ENCODE data around the gene C6orf132. TPM values are rescaled to one million over a fixed set of nuclear protein-coding genes. Genes with fewer than 3 reads are reported as not detected.

C6orf132 gene
- polyA plus RNA-seq, 1 donor, result 44.3 TPM

DNA sequence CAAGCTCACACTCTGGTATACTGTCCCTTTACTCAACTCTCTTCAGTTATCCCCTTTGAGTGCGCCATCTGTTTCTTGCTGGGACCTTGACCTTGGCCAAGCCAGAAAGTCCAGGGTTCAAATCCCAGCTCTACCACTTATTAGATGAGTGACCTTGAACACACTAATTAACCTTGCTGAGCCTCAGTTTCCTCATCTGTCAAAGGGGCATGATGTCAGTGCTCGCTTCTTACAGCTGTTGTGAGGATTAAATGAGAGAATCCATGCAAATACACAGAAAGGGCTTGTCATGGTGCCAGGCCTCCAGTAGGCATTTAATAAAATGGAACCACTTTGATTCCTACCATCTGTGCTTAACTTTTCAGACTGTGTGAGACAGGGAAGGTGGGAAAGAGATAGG lies 34.3 kb downstream of the C6orf132 start:
- no peak for DNase-seq
- Histone ChIP-seq H3K4me3 (ENCODE audit: low read length) (no peak overlapping the region), H3K36me3 (ENCODE audit: control insufficient read depth, insufficient read depth, low read length) (peaks cover 40% of the 10 kb centered on the region), H3K4me1 (ENCODE audit: control insufficient read depth, insufficient read depth, low read length) (peaks cover 53% of the 10 kb centered on the region), H3K27ac (ENCODE audit: low read length) (peak overlapping the region; percentile 34), H3K9me3 (ENCODE audit: control insufficient read depth, low read depth, low read length) (no peaks in the 10 kb centered on the region), H3K27me3 (ENCODE audit: control insufficient read depth, insufficient read depth, low read length) (no peaks in the 10 kb centered on the region)
- WGBS (ENCODE audit: insufficient coverage, low lambda C conversion rate), result no CpG with 5 or more reads among the region's 2 CpGs

DNA sequence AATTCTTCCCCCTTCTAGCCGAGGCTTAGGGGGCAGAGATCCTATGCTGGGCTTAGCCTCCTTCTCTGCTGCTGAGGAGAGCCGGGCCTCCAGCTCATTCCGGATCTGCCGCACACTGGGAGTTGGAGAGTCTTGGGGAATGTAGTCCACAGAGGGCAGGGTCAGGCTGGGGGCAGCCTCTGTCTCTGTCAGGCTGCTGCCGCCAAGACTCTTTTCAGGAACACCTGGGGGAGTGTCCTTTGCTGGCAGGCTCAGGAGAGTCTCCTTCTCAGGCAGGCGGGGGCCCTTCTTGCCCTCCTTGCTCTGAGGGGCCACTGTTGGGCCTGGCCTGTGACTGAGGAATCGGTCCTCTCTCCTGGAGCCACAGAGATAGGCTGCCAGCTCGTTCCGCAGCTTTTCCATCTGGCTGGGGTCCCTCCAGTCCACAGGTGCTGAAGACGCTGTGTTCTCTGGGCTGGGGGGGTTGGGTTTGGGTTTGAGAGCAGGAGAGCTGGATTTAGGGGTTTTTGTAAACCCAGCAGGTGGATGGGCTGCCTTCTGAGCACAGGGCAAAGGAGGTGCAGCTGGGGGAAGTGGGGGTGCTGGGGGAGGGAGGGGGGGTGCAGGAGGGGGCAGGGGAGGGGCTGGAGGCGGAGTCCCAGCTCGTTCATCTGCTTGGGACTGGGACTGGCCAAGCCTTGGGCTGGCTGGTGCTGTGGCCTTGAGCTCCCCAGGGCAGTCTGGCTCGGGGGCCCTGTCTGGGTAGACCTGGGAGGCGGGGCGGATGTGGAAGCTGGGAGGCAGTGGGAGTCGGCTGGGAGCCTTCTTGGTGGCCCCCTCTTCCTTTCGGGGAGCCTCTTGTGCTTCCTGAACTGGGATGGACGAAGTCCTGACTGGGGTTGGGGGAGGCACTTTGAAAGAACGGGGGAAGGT lies 36.1 kb downstream of the C6orf132 start:
- Histone ChIP-seq H3K4me1 (ENCODE audit: control insufficient read depth, insufficient read depth, low read length) (peaks cover 56% of the 10 kb centered on the region), H3K27ac (ENCODE audit: low read length) (peak overlapping the region; percentile 94)
- peak; percentile 82 to 91 for DNase-seq

DNA sequence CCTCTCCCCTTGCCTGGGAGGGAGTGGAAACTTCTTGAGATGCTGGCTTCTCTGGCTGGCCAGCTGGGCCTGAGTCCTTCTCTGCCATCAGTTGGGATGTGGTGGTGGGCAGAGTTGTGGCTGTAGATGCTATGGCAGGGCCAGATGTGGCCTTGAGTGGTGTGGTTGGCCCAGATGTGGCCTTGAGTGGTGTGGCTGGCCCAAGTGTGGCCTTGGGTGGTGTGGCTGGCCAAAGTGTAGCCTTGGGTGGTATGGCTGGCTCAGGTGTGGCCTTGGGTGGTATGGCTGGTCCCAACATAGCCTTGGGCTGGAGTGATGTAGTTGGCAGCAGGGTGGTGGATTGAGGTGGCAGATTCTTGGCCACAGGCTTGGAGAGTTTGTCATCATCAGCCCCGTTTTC lies 36.7 kb downstream of the C6orf132 start:
- no peak overlapping the region for H3K4me3 ChIP-seq (ENCODE audit: low read length)
- no peaks in the 10 kb centered on the region for H3K27me3 ChIP-seq (ENCODE audit: control insufficient read depth, insufficient read depth, low read length)
- no peaks in the 10 kb centered on the region for H3K9me3 ChIP-seq (ENCODE audit: control insufficient read depth, low read depth, low read length)
- no peak for DNase-seq
- H3K36me3 ChIP-seq (ENCODE audit: control insufficient read depth, insufficient read depth, low read length), result peaks cover 42% of the 10 kb centered on the region
- WGBS (ENCODE audit: insufficient coverage, low lambda C conversion rate), result no CpG with 5 or more reads among the region's 1 CpG
- H3K4me1 ChIP-seq (ENCODE audit: control insufficient read depth, insufficient read depth, low read length), result peaks cover 63% of the 10 kb centered on the region
- H3K27ac ChIP-seq (ENCODE audit: low read length), result peak overlapping the region; percentile 94

More for the DNA sequence above, 36.1 kb downstream of the C6orf132 start:
- Histone ChIP-seq H3K27me3 (ENCODE audit: control insufficient read depth, insufficient read depth, low read length) (no peaks in the 10 kb centered on the region), H3K9me3 (ENCODE audit: control insufficient read depth, low read depth, low read length) (no peaks in the 10 kb centered on the region), H3K36me3 (ENCODE audit: control insufficient read depth, insufficient read depth, low read length) (peaks cover 42% of the 10 kb centered on the region), H3K4me3 (ENCODE audit: low read length) (no peak overlapping the region)
- no CpG with 5 or more reads among the region's 19 CpGs for WGBS (ENCODE audit: insufficient coverage, low lambda C conversion rate)

DNA sequence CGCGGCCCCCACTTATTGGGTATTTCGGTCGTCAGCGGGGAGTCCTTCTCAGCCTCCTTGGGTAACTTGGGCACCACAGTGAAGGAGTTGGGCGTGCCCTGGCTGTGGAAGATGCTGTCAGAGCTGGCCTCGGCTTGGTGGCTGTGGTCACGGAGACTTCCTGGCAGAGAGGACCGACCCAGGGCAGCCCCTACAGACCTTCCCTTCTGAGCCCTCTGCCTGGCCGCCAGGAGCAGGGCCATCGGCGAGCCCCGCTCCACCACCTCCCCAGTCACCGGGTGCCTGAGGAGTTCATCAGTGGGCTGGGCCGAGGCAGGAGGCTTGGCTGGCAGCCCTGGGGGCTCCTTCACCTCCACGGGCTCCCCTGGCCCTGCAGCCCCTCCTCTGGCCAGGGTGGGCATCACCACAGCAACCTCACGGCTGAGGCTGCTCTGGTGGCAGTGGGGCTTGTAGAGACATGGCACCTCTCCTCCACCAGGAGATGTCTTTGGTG lies 37.2 kb downstream of the C6orf132 start:
- peak overlapping the region; percentile 94 for H3K27ac ChIP-seq (ENCODE audit: low read length)
- WGBS (ENCODE audit: insufficient coverage, low lambda C conversion rate), result no CpG with 5 or more reads among the region's 17 CpGs
- H3K36me3 ChIP-seq (ENCODE audit: control insufficient read depth, insufficient read depth, low read length), result peaks cover 42% of the 10 kb centered on the region
- no peaks in the 10 kb centered on the region for H3K9me3 ChIP-seq (ENCODE audit: control insufficient read depth, low read depth, low read length)
- H3K4me3 ChIP-seq (ENCODE audit: low read length), result no peak overlapping the region
- peaks cover 68% of the 10 kb centered on the region for H3K4me1 ChIP-seq (ENCODE audit: control insufficient read depth, insufficient read depth, low read length)
- DNase-seq, result no peak
- H3K27me3 ChIP-seq (ENCODE audit: control insufficient read depth, insufficient read depth, low read length), result no peaks in the 10 kb centered on the region

DNA sequence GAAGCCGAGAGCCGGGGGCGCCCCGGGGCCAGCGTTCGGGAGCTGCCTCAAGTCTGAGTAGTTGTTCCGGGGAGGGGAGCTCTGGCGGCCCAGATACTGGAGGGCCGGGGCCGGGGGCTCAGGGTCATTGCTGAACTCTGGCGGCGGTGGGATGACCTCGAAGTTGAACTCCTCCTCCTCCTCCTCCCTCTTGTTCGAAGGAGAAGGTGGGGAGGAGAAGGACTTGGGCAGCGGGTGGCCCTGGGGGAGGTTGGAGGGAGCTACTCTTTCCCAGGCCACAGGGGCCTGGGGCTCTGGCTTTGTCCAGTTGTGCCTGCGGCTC lies 37.7 kb downstream of the C6orf132 start:
- Histone ChIP-seq H3K27me3 (ENCODE audit: control insufficient read depth, insufficient read depth, low read length) (no peaks in the 10 kb centered on the region), H3K9me3 (ENCODE audit: control insufficient read depth, low read depth, low read length) (no peaks in the 10 kb centered on the region), H3K4me1 (ENCODE audit: control insufficient read depth, insufficient read depth, low read length) (peaks cover 72% of the 10 kb centered on the region), H3K4me3 (ENCODE audit: low read length) (no peak overlapping the region), H3K27ac (ENCODE audit: low read length) (peak overlapping the region; percentile 94), H3K36me3 (ENCODE audit: control insufficient read depth, insufficient read depth, low read length) (peaks cover 40% of the 10 kb centered on the region)
- no CpG with 5 or more reads among the region's 16 CpGs for WGBS (ENCODE audit: insufficient coverage, low lambda C conversion rate)
- no peak for DNase-seq

DNA sequence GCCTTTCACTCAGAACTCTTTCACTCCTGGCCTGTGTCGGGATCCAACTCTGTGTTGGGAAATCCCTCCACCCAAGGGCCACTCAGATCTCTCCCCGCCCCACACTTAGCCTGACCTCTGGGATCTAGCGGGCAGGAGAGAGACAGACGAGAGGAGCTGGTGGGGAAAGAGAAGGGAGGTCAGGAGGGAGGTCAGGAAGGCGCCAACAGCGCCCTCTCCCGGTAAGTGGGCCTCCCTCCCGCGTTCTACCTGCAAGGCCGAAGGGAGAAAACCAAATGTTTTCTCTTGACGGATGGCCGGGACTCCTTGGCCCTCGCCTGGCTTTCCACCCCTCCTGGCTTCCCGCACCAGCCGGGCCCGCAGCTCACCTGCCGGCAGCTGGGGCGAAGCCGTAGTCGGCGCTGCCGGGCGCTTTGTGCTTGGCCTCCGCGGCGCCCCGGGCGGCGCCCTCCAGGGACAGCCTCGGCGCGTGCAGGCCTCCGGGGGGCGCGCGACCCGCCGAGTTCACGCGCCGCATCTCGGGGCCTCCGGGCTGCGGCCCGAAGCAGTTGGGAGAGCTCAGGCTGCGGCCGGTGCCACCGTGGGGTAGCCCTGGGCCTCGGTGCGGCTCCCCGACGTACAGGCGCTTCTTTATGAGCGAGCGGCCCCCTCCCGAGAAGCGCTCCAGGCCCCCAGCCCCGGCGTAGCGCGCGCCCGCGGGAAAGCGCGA lies 38.2 kb downstream of the C6orf132 start:
- Histone ChIP-seq H3K36me3 (ENCODE audit: control insufficient read depth, insufficient read depth, low read length) (peaks cover 36% of the 10 kb centered on the region), H3K4me1 (ENCODE audit: control insufficient read depth, insufficient read depth, low read length) (peaks cover 77% of the 10 kb centered on the region), H3K9me3 (ENCODE audit: control insufficient read depth, low read depth, low read length) (no peaks in the 10 kb centered on the region), H3K27me3 (ENCODE audit: control insufficient read depth, insufficient read depth, low read length) (no peaks in the 10 kb centered on the region), H3K27ac (ENCODE audit: low read length) (peak overlapping the region; percentile 85), H3K4me3 (ENCODE audit: low read length) (peak overlapping the region; percentile 13)
- DNase-seq, result peak; percentile 78 to 80
- no CpG with 5 or more reads among the region's 66 CpGs for WGBS (ENCODE audit: insufficient coverage, low lambda C conversion rate)

DNA sequence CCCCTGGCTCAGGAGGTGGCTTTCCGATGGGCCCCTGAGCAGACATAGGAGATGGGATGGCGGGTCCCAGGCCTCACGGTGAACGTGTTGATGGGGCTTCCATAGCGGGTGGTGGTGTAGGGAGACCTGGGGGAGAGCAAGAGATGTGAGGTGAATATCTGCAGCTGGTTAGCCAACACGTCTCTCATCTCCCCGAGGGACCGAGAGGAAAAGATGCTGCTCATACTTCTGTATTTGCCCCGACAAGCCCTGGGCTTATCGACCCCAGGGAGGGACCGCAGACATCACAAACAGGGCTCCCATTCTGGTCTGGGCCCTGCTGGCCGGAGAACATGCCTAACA lies 38.7 kb downstream of the C6orf132 start:
- peaks cover 34% of the 10 kb centered on the region for H3K36me3 ChIP-seq (ENCODE audit: control insufficient read depth, insufficient read depth, low read length)
- WGBS (ENCODE audit: insufficient coverage, low lambda C conversion rate), result no CpG with 5 or more reads among the region's 12 CpGs
- no peaks in the 10 kb centered on the region for H3K9me3 ChIP-seq (ENCODE audit: control insufficient read depth, low read depth, low read length)
- H3K27ac ChIP-seq (ENCODE audit: low read length), result peak overlapping the region; percentile 85
- no peak for DNase-seq
- H3K4me1 ChIP-seq (ENCODE audit: control insufficient read depth, insufficient read depth, low read length), result peaks cover 83% of the 10 kb centered on the region
- H3K4me3 ChIP-seq (ENCODE audit: low read length), result no peak overlapping the region
- H3K27me3 ChIP-seq (ENCODE audit: control insufficient read depth, insufficient read depth, low read length), result no peaks in the 10 kb centered on the region

DNA sequence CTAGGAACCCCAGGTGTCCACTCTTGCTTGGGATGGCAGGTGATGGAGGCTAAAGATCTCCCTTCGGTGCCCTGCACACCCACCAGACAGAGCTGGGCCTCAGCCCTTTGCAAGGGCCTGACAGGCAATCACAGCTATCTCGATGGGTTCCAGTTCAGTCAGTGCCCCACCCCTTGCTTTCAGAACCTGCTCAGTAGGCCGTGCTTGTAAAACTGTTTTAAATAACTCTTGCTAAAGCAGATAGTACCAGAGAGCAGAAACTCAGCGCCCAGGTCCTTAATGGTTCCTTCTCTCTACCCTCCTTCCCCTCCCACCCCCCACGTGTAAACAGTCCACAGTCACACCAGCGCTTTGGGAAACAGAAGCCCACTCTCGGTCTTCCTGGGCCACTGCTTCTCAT lies 39.2 kb downstream of the C6orf132 start:
- WGBS (ENCODE audit: insufficient coverage, low lambda C conversion rate), result no CpG with 5 or more reads among the region's 7 CpGs
- Histone ChIP-seq H3K36me3 (ENCODE audit: control insufficient read depth, insufficient read depth, low read length) (peaks cover 29% of the 10 kb centered on the region), H3K4me3 (ENCODE audit: low read length) (no peak overlapping the region), H3K27me3 (ENCODE audit: control insufficient read depth, insufficient read depth, low read length) (no peaks in the 10 kb centered on the region), H3K9me3 (ENCODE audit: control insufficient read depth, low read depth, low read length) (no peaks in the 10 kb centered on the region), H3K4me1 (ENCODE audit: control insufficient read depth, insufficient read depth, low read length) (peaks cover 88% of the 10 kb centered on the region), H3K27ac (ENCODE audit: low read length) (peak overlapping the region; percentile 85)
- DNase-seq, result peak; percentile 78 to 89

DNA sequence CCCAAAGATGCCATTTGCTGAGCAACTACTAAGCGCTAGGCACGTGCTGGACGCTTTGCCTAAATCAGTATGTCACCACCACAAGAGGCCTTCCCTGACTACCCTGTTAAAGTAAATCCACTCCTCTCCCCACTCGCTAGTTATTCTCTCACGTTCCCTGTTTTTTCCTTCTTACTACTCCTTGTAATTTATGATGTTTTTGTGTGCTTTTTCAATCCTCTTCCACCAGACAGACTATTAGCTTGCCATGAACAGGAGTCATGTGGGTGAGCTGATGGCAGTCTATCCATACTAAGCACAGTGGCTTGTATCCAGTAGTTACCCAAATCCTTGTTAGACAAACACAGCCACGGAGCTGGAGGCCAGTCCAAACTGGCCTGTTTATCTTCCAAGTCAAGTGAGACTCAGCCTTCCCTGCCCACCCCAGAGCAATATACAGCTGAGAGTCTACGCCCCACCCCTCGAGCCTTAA lies 41.2 kb downstream of the C6orf132 start:
- peak; percentile 70 to 81 for DNase-seq
- H3K36me3 ChIP-seq (ENCODE audit: control insufficient read depth, insufficient read depth, low read length), result peaks cover 25% of the 10 kb centered on the region
- WGBS (ENCODE audit: insufficient coverage, low lambda C conversion rate), result 77% methylated on average over 3 of the region's 8 CpGs
- peak overlapping the region; percentile 85 for H3K27ac ChIP-seq (ENCODE audit: low read length)
- no peak overlapping the region for H3K4me3 ChIP-seq (ENCODE audit: low read length)
- peaks cover 91% of the 10 kb centered on the region for H3K4me1 ChIP-seq (ENCODE audit: control insufficient read depth, insufficient read depth, low read length)
- H3K9me3 ChIP-seq (ENCODE audit: control insufficient read depth, low read depth, low read length), result no peaks in the 10 kb centered on the region
- no peaks in the 10 kb centered on the region for H3K27me3 ChIP-seq (ENCODE audit: control insufficient read depth, insufficient read depth, low read length)

DNA sequence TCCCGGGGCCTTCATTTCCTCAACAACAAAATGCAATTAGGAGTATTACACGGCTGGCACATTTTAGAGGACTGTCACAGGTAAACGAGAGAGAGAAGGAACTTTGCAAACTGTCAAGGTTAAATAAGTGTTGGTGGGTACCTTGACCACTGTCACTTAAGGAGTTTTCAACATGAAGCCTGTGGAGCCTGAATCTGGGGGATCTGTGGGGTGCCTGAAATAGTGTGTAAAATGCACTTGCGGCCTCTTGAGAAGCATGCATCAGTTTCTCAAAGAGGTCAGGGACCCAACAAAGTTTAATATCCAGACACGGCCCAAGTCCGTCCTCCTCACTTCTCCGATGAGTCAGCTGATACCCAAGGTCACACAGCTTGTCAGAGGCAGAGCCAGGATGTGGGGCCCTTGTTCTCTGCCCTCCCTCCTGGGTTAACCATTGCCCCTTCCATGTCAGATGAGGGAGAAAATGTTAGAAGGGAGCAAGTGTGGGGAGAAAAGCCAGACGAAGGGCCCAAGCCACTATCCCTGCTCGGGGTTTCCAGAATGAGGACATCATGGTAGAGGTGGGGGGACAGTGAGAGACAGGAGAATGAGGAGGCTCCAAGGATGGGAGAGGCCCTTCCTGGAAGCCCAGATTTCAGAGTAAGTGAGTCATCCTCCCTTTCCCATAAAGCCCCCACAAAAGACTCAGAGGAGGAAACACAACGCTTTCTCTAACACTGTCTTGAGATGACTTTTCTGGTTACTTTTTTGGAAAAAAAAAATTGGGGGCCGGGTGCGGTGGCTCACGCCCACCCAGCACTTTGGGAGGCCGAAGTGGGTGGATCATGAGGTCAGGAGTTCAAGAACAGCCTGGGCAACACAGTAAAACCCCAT lies 42.2 kb downstream of the C6orf132 start:
- Histone ChIP-seq H3K4me3 (ENCODE audit: low read length) (no peak overlapping the region), H3K4me1 (ENCODE audit: control insufficient read depth, insufficient read depth, low read length) (peaks cover 88% of the 10 kb centered on the region)
- no CpG with 5 or more reads among the region's 14 CpGs for WGBS (ENCODE audit: insufficient coverage, low lambda C conversion rate)

More for the DNA sequence above, 42.2 kb downstream of the C6orf132 start:
- Histone ChIP-seq H3K9me3 (ENCODE audit: control insufficient read depth, low read depth, low read length) (no peaks in the 10 kb centered on the region), H3K36me3 (ENCODE audit: control insufficient read depth, insufficient read depth, low read length) (peaks cover 18% of the 10 kb centered on the region), H3K27ac (ENCODE audit: low read length) (peak overlapping the region; percentile 85), H3K27me3 (ENCODE audit: control insufficient read depth, insufficient read depth, low read length) (no peaks in the 10 kb centered on the region)
- DNase-seq, result peak; percentile 83 to 92

All from large intestine (tissue), 3 donors.